NOMO-1 treated with DMSO at 0.1 percent for 48 hours (cell line): Measurements from ENCODE around the gene TEX14.

Source experiments
- DNase-seq: peaks from one replicate; lab custom pipeline; 2025; ENCODE audit not compliant: unreplicated experiment; lab: John Stamatoyannopoulos, UW

Gene TEX14, protein sequence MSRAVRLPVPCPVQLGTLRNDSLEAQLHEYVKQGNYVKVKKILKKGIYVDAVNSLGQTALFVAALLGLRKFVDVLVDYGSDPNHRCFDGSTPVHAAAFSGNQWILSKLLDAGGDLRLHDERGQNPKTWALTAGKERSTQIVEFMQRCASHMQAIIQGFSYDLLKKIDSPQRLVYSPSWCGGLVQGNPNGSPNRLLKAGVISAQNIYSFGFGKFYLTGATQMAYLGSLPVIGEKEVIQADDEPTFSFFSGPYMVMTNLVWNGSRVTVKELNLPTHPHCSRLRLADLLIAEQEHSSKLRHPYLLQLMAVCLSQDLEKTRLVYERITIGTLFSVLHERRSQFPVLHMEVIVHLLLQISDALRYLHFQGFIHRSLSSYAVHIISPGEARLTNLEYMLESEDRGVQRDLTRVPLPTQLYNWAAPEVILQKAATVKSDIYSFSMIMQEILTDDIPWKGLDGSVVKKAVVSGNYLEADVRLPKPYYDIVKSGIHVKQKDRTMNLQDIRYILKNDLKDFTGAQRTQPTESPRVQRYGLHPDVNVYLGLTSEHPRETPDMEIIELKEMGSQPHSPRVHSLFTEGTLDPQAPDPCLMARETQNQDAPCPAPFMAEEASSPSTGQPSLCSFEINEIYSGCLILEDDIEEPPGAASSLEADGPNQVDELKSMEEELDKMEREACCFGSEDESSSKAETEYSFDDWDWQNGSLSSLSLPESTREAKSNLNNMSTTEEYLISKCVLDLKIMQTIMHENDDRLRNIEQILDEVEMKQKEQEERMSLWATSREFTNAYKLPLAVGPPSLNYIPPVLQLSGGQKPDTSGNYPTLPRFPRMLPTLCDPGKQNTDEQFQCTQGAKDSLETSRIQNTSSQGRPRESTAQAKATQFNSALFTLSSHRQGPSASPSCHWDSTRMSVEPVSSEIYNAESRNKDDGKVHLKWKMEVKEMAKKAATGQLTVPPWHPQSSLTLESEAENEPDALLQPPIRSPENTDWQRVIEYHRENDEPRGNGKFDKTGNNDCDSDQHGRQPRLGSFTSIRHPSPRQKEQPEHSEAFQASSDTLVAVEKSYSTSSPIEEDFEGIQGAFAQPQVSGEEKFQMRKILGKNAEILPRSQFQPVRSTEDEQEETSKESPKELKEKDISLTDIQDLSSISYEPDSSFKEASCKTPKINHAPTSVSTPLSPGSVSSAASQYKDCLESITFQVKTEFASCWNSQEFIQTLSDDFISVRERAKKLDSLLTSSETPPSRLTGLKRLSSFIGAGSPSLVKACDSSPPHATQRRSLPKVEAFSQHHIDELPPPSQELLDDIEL (N-terminal part only)

DNA sequence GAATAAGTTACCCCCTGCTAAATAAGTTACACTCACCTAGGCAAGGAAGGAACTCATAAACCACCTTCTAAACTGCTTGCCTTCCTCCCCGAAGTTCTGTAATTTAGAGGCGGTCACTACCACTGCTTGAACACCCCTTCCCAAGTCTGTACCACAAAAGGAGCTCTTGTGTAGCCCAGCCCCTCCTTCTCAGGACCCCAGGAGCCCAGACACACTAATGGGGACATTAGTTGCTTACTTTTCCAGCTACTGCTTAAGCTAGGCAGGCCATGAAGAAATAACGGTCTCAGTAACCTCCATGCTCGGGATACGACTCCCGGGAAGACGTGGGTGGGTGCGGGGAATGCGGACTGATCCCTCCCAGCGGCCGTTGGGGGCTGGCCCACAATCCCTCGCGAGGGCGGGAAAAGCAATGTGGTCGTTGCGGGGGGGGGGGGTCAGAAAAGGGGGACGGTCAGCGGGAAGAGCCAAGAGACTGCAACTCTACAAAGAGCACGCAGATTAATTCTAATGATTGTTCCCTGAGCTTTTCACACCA lies at the start of gene TEX14:
Gene TEX14 (minus strand): TSS at position 345 of the 538 bp plus-strand sequence. CDS start 40,044 bp downstream, outside the sequence.
- no peak for DNase-seq

DNA sequence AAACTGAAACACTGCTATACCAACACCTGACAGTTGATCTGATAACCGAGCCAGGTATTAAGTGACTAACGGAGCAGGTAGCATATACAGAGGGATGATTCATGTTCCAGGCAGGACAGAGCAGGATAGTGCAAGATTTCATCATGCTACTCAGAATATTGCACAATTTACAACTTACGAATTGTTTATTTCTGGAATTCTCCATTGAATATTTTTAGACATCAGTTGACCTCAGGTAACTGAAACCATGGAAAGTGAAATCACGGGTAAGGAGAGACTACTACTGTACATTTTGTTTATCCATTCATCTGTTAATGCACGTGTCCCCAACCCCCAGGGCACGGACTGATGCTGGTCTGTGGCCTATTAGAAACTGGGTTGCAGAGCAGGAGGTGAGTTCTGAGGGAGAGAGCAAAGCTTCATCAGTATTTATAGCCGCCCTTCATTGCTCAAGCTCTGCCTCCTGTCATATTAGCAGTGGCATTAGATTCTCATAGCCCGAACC lies 49.3 kb upstream of the TEX14 start:
- DNase-seq, result no peak

DNA sequence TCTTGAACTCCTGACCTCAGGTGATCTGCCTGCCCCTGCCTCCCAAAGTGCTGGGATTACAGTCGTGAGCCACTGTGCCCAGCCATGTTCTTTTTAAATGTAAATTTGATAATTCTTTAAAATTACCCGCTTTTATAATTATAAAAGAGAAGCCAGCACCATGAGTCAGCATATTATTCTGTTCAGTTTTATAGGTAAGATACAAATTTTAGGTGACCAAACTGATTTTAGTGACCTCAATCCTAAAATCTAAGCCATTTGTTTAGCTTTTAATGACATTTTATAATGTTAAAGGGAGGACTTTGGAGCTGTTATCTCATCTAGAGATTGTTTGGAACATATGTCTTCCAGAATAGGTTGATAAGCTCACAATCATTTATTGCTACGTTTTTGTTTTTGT lies 43.0 kb upstream of the TEX14 start:
- DNase-seq, result no peak

DNA sequence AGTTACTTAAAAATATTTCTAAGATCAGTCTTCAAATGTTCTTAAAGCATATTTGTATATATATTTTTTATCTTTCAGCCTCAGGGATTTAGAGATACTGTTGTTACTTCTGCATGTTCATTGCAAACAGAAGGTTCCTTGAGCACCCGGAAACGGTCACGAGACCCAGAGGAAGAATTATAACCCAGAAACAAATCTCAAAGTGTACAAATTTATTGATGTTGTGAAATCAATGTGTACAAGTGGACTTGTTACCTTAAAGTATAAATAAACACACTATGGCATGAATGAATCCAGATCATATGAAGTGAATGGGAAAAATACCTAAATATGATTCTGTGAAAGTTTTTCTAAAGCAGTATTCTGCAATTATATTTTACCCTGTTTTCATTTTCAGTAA lies 42.2 kb upstream of the TEX14 start:
- DNase-seq, result no peak

DNA sequence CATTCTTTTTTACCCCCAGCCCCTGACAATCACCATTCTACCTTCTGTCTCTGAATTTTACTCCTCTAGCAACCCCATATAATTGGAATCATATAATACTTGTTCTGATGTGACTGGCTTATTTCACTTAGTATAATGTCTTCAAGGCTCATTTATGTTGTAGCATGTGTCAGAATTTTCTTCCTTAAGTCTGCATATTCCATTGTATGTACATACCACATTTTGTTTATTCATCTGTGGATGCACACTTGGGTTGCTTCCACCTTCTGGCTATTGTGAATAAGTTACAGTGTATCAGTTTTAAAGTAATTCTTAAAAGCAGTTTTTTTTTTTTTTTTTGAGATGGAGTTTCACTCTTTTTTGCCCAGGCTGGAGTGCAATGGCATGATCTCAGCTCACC lies 39.1 kb upstream of the TEX14 start:
- no peak for DNase-seq

DNA sequence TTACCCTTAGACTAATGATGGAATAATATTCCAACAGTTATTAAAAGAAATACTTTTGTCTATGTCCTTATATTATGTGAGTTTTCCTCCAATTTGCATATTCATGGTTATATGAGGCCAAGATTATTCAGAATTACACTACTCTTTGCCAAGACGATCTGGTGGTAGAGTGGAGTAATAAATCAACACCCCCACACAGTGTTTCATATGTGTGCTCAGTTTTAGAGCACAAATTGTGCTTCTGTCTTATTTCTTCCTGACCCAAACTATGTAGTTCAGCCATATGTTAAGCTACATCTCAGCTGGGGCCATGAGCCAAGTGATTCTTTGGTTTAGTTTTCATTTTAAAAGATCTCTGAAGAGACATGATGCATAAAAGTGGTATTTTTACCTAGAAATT lies 37.0 kb upstream of the TEX14 start:
- DNase-seq, result no peak

DNA sequence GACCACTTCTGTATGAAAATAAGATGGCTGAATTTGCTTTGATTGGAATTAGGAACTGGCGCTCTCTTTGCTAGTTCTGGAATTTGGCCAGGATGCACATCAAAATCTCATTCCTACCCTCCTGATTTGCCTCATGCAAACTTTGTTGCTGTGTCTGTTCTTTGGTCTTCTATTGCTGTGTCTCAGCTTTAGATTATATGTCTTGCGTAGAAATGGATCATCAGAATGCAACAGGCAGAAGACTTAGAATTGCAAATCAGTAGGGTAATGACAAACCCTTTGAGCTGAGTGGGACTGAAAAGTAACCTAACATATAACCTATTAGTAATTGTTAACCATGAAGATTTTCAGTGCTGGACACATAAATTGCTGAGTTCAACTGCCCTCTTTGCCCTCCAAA lies 30.9 kb upstream of the TEX14 start:
- DNase-seq, result no peak

DNA sequence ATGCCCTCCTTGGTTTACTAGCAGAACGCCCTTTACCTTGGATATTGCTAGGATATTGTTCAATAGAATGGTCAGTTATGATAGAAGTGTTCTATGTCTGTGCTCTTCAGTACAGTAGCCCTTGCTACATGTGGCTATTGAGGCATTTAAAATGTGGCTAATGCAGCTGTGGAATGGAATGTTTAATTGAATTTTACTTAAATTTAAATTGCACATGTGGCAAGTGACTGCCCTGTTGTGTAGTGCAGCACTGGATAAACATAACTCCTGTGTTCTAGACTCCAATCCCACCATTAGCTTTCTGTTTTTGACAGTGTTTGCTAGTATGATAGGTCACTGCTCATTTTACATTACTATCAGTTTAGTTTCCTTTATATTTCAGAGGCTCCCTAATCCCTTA lies 30.4 kb upstream of the TEX14 start:
- DNase-seq, result no peak

DNA sequence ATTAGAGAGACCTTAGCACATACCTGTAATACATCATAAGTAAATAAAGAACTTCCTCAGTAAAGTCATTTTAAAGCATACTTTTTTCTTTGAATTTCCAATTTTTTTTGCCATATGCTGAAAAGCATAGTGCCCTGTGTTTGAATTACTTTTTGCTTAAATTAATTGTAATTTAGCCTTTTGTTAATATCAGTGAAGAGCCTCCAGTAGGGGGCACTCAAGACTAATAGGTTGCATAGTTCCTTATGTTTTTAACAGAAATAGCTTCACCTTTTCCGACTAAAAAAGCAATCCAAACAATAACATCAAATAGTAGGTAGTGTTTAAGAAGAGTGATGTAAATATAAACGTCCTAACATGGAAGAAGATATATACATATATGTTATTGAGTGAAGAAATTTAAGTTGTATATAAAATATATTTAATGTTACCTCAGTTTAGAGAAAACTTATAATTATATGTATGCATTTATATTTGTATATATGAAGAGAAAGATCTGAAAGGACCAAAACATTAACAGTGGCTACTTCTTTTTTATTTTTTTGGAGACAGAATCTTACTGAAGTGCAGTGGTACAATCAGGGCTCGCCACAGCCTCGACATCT lies 19.2 kb upstream of the TEX14 start:
- DNase-seq, result peak; percentile 41

DNA sequence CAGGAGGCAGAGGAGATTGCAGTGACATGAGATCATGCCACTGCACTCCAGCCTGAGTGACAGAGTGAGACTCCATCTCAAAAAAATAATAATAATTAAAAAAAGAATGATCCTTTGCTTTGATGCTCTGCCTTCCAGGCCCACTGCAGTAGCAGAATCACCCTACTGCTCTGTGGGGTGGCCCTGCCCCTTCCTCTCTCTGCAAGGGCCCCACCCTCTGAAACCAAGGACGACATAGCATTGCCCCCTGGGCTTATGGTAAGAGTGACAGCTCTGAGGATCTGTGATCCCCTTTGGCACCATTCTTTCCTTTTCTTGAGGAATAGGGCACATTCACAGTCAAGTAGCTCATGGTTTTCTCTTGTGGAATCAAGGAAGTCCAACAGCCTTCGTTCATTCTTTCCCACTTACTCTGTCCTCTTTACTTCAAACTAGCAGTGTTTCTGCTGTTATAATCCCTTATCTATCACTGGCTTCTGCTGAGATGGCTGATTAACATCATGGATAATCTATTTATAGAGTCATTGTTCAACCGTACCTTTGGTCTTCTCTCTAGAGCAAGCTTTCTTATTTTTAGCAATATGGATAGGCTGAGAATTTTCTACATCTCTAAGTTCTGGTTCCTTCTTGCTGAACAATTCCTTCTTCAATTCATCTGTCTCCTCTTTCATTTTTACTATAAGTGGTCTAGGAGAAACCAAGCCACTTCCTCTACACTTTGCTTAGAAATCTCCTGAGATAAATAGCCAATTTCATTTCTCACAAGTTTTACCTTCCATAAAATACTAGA lies 14.7 kb upstream of the TEX14 start:
- DNase-seq, result no peak

DNA sequence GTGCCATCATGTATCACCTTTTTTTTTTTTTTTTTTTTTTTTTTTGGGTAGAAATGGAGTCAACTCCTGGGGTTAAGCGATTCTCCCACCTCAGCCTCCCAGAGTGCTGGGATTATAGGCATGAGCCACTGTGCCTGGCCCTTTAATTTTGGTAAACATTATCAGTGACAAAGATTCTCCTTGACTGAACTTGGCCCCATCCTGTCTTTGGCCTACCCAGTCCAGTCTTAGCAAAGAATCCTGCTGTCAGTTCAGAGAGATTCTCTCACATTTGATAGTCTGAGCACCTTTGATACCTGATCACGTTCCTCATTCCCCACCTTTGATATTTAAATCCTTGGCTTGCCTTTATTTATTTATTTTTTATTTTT lies 12.1 kb upstream of the TEX14 start:
- no peak for DNase-seq

DNA sequence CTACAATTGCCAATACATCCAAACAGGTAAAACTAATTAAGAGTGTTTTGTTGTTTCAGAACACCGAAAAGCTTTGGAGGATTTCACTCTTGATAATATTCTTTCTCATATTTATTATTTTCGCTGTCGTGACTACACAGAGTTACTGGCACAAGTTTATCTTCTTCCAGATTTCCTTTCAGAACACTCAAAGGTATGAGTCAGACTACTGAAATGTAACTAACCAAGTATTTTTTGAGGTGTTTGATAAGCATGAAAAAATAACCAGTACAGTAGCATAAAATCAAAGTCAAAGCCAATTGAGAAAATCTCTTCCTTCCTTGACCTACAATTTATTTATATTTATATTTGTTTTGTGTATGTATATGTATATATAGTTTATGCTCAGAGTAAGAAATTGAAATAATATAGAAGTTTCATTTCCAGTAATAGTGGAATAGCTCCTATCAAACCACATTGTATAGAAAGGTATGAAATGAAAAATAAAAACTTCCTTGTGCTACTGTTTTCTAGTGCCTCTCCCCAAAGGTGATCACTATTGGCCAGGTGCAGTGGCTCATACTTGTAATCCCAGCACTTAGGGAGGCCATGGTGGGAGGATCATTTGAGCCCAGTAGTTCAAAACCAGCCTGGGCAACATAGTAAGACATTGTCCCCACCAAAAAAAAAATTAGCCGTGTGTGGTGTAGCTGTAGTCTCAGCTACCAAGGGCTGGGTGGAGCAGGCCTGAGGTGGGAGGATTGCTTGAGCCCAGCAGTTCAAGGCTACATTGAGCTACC lies 11.5 kb upstream of the TEX14 start:
- no peak for DNase-seq

DNA sequence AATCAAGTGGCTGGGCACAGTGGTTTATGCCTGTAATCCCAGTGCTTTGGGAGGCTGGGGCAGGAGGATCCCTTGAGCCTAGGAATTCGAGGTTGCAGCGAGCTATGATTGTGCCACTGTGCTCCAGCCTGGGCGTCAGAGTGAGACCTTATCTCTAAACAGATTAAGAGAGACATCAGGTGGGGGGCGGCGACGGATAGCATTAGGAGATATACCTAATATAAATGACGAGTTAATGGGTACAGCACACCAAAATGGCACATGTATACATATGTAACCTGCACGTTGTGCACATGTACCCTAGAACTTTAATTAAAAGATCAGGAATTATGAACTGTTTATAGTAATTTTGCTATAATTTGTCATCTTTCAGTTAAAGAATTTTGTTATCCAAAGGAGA lies 10.9 kb upstream of the TEX14 start:
- DNase-seq, result no peak

DNA sequence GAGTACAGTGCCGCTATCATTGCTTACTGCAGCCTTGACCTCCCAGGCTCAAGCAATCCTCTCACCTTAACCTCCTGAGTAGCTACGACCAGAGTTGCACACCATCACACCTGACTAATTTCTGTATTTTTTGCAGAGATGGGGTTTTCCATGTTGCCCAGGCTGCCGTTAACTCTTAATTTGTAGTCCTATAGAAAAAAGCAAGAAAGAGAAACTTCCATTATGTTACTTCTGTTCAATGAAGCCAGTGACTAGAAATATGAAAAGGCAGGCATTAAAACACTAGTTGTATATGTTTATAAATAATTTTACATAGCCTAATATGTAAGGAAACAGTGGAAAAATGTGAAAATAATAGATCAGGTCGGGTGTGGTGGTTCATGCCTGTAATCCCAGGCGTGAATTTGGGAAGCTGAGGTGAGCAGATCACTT lies 10.2 kb upstream of the TEX14 start:
- no peak for DNase-seq

DNA sequence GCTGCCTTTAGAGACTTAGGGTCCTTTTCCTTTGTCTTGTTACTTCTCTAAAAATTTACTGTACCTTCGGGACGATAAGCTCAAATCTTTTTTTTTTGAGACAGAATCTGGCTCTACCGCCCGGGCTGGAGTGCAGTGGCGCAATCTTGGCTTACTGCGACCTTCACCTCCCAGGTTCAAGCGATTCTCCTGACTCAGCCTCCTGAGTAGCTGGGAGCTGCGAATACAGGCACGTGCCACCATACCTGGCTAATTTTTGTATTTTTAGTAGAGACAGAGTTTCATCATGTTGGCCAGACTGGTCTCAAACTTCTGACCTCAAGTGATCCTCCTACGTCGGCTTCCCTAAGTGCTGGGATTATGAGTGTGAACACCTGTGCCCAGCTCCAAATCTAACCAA lies 7.9 kb upstream of the TEX14 start:
- DNase-seq, result no peak

DNA sequence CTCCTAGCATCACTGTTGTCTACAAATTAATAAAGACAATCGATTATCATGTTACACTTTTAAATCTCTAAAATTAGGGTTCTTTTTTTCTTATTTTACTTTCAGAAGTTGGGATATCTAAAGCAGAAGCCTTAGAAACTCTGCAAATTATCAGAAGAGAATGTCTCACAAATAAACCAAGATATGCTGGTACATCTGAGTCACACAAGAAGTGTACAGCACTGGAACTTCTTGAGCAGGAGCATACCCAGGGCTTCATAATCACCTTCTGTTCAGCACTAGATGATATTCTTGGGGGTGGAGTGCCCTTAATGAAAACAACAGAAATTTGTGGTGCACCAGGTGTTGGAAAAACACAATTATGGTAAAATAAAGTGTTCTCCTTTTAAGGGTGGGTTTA lies 3.0 kb upstream of the TEX14 start:
- no peak for DNase-seq

DNA sequence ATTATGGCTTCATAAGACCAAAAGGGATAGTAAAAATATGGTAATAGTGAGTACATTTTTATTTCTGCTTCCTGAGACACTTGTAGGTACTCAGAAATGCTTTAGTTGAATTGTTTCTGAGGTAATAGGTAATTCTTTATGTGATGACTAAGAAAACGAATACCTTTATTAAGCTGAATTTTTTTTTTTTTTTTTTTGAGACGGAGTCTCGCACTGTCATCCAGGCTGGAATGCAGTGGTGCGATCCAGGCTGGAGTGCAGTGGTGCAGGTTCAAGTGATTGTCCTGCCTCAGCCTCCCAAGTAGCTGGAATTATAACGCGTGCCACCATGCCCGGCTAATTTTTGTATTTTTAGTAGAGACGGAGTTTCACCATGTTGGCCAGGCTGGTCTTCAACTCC lies 2.5 kb upstream of the TEX14 start:
- no peak for DNase-seq

DNA sequence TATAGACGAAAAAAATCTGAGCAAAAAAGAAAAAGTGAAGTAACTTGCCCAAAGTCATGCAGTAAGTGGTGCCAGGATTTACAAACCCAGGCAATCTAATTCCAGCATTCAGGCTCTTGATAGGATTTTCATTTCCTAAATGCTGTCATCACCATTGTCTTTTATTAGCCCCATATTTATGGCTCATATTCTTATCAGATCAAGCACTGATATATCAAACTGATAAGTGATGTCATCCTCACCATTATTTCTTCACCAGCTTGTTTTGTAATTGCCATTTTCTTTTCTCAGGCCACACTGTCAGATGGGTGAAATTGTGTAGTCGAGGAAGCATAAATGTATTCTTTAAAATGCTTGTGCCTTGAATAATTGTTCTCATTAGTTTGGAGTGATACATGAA lies 1.9 kb upstream of the TEX14 start:
- no peak for DNase-seq

DNA sequence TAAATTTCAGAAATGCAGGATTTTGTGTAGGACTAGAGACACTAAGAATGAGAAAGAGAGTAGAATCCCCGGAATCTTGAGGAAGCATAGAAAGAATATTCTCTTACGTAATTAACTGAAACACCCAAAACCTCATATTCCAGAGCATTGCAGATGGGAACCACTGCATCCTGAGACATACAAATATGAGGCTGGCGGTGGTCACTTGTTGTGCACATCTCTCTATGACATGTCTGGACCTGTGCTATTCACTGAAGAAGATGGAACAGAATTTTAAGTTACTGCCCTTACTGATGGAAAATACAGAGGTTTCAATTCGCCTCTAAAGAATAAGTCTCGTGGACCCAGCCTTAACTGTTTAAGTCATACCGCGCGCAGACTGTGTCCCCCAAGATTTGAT lies 1.4 kb upstream of the TEX14 start:
- DNase-seq, result no peak
